Bone marrow (tissue), 2 donors: Measurements from ENCODE around the gene CHCHD3.

Experiments
- DNase-seq, 2 donors: peaks; one replicate each; lab custom pipeline; 2025; lab: John Stamatoyannopoulos, UW

The CHCHD3 gene

DNA sequence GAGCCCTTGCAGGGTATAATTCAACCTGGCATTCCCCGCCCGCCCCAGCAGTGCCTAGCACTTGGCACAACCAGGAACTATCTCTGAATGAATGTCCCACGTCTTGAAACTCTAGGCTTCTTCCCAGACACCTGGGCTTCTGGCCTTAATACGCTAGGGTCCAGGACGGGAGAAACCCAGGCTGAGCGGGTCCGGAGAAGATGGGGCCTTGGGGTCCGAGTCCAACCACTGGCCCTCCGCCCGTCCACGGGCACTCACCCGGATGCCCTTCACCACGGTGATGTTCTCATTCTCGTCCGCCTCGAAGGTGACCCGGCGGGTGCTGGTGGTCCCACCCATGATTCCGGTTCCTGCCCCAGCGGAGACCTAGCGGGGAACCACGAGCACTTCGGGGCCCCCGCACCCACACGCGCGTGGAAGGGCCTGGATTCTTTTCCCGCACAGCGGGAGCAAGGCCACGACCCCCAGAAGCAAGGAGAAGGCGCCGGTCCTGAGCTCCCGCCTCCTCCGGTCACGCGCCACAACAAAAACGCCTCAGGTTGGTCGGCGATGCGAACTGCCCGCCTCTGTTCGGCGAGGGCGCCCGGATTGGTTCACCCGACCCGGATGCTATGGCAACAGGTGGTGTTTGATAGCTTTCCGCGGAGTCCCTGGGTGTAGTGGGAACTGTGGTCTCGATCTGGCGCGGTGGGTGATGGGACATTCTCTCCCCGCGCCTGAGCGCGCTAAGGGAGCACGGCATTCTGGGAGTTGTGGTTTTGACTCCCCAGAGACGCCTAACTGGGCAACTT is at the start of gene CHCHD3:
TSS of gene CHCHD3 (minus strand) at position 492 of the 791 bp plus-strand sequence. CDS start at position 339, 153 bp downstream.
- peak; percentile 79 to 94 for DNase-seq

DNA sequence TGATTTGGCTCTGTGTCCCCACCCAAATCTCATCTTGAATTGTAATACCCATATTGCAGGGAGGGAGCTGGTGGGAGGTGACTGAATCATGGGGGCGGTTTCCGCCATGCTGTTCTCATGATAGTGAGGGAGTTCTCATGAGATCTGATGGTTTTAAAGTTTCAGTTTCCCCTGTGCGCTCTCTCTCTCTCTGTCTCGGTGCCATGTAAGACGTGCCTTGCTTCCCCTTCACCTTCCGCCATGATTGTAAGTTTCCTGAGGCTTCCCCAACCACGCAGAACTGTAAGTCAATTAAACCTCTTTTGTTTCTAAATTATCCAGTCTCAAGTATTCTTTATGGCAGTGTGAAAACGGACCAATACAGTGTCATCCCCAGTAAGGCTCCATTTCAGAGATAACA is 48.3 kb upstream of the CHCHD3 start:
- no peak for DNase-seq

DNA sequence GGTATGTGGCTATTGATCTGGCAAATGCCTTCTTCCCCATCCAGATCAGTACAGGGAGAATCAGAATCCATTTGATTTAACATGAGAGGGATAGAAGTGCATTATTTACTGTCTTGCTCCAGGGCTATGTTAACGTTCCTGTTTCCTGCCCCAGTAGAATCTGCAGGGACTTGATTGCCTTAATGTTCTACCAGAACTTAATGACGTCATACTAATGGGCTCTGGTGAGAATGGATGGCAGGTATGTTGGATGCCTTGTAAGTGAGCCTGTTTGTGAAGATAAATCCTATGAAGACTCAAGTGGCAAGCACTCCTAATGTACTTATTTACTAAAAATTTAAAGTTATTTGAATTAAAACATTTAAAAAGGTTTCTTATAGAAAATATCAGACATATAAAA is 44.5 kb upstream of the CHCHD3 start:
- DNase-seq, result no peak

- no peak for DNase-seq
These were observed 43.1 kb upstream of the CHCHD3 start for GRCh38 chr7:133124974-133125373.

- no peak for DNase-seq
These were observed 39.4 kb upstream of the CHCHD3 start for GRCh38 chr7:133121175-133121844.

- DNase-seq, result no peak
These were observed 37.2 kb upstream of the CHCHD3 start for GRCh38 chr7:133119067-133119466.

- no peak for DNase-seq
These were observed 36.4 kb upstream of the CHCHD3 start for GRCh38 chr7:133118261-133118660.

DNA sequence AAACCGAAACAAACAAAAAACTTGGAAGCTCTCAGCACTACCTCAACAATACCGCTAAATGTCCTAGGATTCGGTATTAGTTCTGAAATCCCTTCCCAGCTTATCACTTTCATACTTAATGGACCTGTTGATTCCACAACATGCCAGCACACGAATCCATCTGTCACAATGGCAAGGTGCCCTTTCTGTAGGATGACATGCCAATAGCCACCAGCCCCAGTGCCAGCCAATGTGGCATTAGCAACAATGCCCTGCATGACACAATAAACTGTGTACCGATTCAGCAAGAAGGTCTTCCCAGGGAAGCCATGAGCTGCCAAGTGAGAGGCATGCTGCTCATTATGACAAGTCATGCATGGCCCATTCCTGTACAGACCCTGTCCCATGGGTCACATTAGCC is 35.6 kb upstream of the CHCHD3 start:
- DNase-seq, result no peak

DNA sequence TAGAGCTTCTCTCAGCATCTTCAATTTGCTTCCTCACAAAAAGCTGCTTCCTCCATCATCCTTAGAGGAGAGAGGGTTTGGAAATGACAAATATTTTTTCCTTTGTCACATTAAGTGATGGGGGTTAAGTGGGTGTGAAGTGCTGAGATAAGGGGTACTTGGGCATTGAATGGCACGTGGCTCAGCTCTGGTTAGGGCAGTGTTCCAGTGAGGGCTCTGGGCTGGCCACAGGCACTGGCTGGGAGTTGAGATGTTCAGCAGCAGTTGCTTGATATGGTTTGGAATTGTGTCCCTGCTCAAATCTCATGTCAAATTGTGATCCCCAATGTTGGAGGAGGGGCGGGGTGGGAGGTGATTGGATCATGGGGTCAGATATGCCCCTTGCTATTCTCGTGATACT is 33.7 kb upstream of the CHCHD3 start:
- DNase-seq, result no peak

GRCh38 chr7:133114519-133114918 is 32.6 kb upstream of the CHCHD3 start:
- no peak for DNase-seq

DNA sequence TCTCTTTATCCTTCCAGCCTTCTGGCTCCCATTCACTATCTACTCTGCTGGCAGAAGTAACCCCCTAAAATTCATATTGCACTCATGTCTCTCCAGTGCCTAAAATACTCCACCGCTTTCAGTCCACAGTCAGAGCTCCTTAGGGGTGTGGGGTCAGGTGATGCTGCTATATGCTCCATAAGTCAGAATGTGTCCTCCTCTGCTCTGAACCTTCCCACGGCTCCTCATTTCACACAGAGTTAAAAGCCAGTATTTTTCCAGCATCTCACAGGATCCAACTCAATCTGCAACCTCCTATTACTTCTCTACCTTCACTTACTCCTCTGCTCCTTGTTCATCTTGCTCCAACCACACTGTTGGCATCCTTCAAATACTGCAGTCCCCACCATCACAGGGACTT is 31.1 kb upstream of the CHCHD3 start:
- no peak for DNase-seq

DNA sequence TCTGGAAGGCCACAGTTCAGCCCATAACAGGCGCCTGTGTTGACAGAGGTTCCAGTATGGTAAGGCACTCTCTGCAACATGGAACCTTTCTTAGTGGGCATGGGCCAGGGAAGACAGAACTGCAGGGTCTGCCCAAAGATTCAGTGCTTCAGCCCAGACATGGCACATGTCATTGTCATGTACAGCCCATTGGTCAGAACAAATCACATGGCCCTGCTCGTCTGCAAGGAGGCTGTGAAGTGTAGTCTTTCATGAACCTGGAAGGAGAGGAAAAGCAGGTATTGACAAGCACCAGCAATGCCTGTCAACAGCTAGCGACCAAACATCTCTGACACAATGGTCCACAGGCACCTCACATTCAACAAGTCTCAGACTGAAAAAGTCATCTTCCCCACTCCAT is 30.4 kb upstream of the CHCHD3 start:
- no peak for DNase-seq

- no peak for DNase-seq
These were observed 28.4 kb upstream of the CHCHD3 start for GRCh38 chr7:133110312-133110711.

GRCh38 chr7:133109816-133110215 is 27.9 kb upstream of the CHCHD3 start:
- no peak for DNase-seq

DNA sequence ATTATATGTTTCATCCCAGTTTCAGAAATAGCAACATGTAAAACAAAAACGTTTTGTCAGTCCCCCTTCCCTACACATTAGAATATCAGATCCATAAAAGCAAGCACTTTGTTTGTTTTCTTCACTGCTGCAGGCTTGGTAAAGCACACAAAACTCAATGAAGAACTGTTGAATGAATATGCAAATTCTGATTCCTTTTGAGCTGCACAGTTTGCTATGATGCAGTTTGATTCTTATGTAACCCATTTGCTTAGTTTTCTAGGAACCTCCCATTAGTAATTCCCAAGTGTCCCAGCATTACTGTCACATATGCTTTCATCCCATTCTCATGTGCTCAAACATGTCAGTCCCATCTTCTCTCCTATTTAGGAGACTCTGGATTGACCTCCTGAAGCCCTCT is 26.1 kb upstream of the CHCHD3 start:
- DNase-seq, result no peak

- no peak for DNase-seq
These were observed 20.6 kb upstream of the CHCHD3 start for GRCh38 chr7:133102276-133103060.

GRCh38 chr7:133099633-133100286 is 17.9 kb upstream of the CHCHD3 start:
- no peak for DNase-seq

- DNase-seq, result no peak
These were observed 13.3 kb upstream of the CHCHD3 start for GRCh38 chr7:133095119-133095671.

DNA sequence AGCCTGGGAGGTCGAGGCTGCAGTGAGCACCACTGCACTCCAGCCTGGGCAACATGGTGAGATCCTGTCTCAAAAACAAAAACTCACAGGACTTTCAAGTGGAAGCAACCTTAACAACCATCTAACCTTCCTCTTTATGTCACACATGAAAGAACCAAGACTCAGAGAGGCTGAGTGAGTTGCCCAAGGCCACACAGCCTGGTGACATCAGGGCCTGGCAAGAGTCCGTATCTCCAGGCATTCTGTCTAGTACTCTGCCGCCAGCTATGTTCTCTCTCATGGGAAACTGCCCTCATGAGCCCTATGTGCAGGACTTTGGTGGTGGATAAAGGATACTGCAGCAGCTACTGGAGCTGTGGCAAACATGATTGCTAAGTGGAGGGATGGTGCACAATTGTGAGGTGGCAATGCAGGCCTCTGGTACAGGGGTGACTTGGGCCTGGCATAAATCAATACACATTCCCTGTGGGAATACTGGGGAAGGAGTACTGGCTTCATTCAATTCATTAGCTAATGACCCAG is 10.1 kb upstream of the CHCHD3 start:
- no peak for DNase-seq

DNA sequence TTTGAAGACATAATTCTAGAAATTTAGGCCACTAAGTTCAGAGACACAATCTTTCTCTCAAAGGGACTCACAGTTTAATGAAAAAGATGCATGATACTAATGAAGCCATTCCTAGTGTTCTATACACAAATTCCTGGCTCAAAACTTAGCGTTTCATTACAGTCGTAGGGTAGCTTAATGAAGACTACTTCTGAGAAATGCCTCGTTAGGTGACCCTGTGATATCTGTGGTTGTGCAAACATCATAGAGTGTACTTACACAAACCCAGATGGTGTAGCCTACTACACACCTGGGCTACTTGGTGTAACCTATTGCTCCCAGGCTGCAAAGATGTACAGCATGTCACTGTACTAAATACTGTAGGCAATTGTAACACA is 488 bp upstream of the CHCHD3 start:
- DNase-seq, result no peak

- DNase-seq, result no peak
These were observed 731 bp downstream of the CHCHD3 start for GRCh38 chr7:133081119-133081598.

DNA sequence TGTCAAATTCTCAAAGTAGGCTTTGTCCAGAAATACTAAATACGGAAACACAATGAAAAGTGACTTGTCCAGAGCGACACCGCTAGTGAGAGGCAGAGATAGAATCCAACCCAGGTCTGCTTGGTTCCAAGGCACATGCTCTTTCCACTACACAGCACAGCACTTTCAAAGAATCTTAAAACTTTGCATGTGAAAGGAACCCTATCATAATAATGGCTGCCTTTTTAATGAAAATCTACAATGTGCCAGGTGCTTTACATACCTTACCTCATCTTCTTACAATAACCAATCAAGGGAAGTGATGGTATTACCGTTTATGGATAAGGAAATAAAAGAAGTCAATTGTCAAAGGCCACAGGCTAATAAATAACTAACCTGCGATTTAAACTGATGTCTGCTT is 2.6 kb downstream of the CHCHD3 start:
- no peak for DNase-seq
